Erythroblast (primary cell): Measurements from ENCODE around the gene KRTAP19-2.

Experiments used
- GATA1 ChIP-seq: IDR thresholded peaks from 2 replicates; pipeline ENCODE4 v1.6.1; 2011; ENCODE audit warnings: low read depth, mild to moderate bottlenecking, control low read depth, low read length, moderate library complexity
- POLR2A ChIP-seq: IDR thresholded peaks from 2 replicates; pipeline ENCODE4 v1.6.1; 2011; ENCODE audit warnings: mild to moderate bottlenecking, low read length

GRCh38 chr21:30497065-30497464, 9.8 kb upstream of the KRTAP19-2 start, which contains the start of gene KRTAP19-4:
- no peak for TF ChIP-seq POLR2A
- TF ChIP-seq GATA1, result no peak
